ENCODE results near the gene IFIT1.
"Not testable (repeated sequence)": the region's sequence is repeated elsewhere in the genome, so short reads cannot be mapped to it uniquely, and the experiment has no call there.

IFIT1 gene

GRCh38 chr10:89410551-89410950 is 18.1 kb downstream of the IFIT1 start:
- CTCF ChIA-PET; DNase-seq (ENCODE audit: low spot score); H3K27ac ChIP-seq; POLR2A ChIA-PET (ENCODE audit: low non-redundant PET): not testable (repeated sequence)

GRCh38 chr10:89411135-89411534 is 18.7 kb downstream of the IFIT1 start:
- H3K27ac ChIP-seq; CTCF ChIA-PET; DNase-seq (ENCODE audit: low spot score); POLR2A ChIA-PET (ENCODE audit: low non-redundant PET): not testable (repeated sequence)

- H3K27ac ChIP-seq; DNase-seq (ENCODE audit: low spot score); POLR2A ChIA-PET (ENCODE audit: low non-redundant PET): not testable (repeated sequence)
- CTCF ChIA-PET = interaction anchor here (0.6 to 0.7 kb wide), 2 partner anchors 136 to 690 kb away, joined by 3 read pairs; no protein-coding TSS in a partner anchor
Observed at GRCh38 chr10:89412276-89412675, 19.9 kb downstream of the IFIT1 start.

- H3K27ac ChIP-seq = no peak overlapping the region
- POLR2A ChIA-PET (ENCODE audit: low non-redundant PET) = no interaction called here
- no peak for TF ChIP-seq CTCF (conservative IDR thresholded peaks at IDR 0.05; ENCODE audit: low read depth)
- CTCF ChIA-PET = interaction anchor here (0.6 to 1.0 kb wide), 3 partner anchors 141 to 384 kb away, joined by 3 to 6 read pairs (median 5); no protein-coding TSS in a partner anchor
- no peak for DNase-seq (ENCODE audit: low spot score)
Observed at GRCh38 chr10:89413398-89413912, 21.0 kb downstream of the IFIT1 start.

- H3K27ac ChIP-seq = peak within 1 kb of the TSS; percentile 88
- DNase-seq (ENCODE audit: low spot score) = peak; percentile 77
- TF ChIP-seq CTCF (conservative IDR thresholded peaks at IDR 0.05; ENCODE audit: low read depth) = no peak
- POLR2A ChIA-PET (ENCODE audit: low non-redundant PET) = interaction anchor here (0.7 to 1.2 kb wide), 3 partner anchors 16 to 195 kb away, joined by 3 read pairs; partner anchors contain the start of gene LIPA
- CTCF ChIA-PET = interaction anchor here (0.6 to 1.0 kb wide), 5 partner anchors 98 to 1789 kb away, joined by 3 to 6 read pairs (median 4); no protein-coding TSS in a partner anchor
Observed at GRCh38 chr10:89414146-89414878, 21.9 kb downstream of the IFIT1 start, which contains the start of gene IFIT5. Gene IFIT5 (plus strand): TSS chr10:89414568. CDS start chr10:89414799, 231 bp downstream.

GRCh38 chr10:89414879-89415821 is 22.7 kb downstream of the IFIT1 start:
- peak overlapping the region; percentile 88 for H3K27ac ChIP-seq
- no peak for TF ChIP-seq CTCF (conservative IDR thresholded peaks at IDR 0.05; ENCODE audit: low read depth)
- ChIA-PET CTCF (interaction anchor here (0.6 to 1.5 kb wide), 4 partner anchors 61 to 480 kb away, joined by 3 to 5 read pairs (median 4); no protein-coding TSS in a partner anchor), POLR2A (ENCODE audit: low non-redundant PET) (interaction anchor here (0.7 to 1.2 kb wide), 3 partner anchors 17 to 196 kb away, joined by 3 read pairs; partner anchors contain the start of gene LIPA)
- peak; percentile 49 for DNase-seq (ENCODE audit: low spot score)

- ChIA-PET POLR2A (ENCODE audit: low non-redundant PET) (no interaction called here), CTCF (interaction anchor here (1.5 kb wide), 1 partner anchor 482 kb away, joined by 5 read pairs; no protein-coding TSS in a partner anchor)
- no peak for DNase-seq (ENCODE audit: low spot score)
- H3K27ac ChIP-seq = no peak overlapping the region
- TF ChIP-seq CTCF (conservative IDR thresholded peaks at IDR 0.05; ENCODE audit: low read depth) = no peak
Observed at GRCh38 chr10:89416465-89416864, 24.0 kb downstream of the IFIT1 start.
